ENCODE data around the gene DCTPP1.
"Not testable (repeated sequence)": the region's sequence is repeated elsewhere in the genome, so short reads cannot be mapped to it uniquely, and the experiment has no call there.

Gene DCTPP1

DNA sequence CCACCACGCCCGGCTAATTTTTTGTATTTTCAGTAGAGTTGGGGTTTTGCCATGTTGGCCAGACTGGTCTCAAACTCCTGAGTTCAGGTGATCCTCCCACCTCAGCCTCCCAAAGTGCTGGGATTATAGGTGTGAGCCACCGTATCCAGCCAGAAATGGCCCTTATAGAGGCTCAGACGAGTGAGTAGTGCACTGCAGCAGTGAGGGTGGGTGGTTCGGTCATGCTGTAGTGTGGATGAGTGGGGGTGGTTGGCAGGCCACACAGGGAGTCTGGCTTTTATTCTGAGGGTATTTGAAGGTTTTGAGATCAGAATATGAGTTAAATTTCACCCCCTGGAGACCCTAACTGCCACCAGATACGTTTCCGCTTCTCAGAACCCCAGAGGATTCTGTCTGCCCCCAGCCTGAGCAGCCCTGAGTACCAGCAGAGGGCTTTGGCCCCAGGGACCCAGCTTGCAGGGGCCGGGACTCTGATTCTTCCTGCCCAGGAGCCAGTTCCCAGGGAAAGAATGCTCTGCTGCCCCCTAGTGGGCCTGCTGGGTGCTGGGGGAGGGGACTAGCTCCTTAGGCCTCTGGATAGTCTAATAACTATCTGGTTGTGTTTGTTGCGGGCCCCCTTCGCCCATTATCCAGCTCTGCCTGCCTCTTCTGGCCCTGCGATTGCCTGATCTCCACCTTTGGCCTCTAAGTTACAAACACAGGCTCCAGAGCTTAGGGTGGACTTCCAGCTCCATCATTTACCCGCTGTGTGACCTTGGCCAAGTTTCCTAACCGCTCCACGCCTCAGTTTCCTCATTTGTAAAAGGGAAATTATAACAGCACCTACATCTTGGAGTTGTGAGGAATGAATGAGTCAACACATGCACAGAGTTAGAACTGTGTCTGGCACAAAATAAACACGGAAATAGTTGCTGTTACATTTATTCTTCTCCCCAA, 20.4 kb downstream of the DCTPP1 start:
- peak; percentile 60 for DNase-seq

DNA sequence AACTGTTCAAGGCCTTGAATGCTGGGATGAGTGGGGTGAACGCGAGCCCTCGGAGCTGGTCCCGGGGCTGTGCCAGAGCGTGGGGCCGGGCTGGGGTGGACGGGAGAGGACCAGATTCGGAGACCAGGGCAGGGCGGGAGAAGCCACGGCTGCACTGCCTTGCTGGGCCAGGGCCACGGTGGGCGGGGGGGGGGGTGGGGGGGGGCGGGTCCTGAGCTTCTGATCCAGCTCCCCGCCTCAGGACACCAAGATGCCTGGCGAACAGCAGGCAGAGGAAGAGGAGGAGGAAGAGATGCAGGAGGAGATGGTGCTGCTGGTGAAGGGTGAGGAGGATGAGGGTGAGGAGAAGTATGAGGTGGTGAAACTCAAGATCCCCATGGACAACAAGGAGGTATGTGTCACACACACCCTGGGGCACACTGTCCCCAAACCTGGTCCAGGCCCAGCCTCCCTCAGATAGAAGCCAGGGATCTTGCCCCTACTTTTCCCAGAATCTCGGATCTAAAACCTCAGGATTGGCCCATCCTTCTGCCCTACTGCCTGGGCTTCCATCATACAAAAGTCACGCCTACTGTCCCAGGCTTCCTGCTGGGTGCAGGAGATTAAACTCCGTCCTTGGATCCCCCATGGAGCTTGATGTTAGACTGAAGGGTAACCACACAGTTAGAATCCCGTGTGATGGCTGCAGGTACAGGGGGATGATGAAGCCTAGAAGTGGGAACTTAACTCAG, 21.9 kb downstream of the DCTPP1 start:
- DNase-seq, result no peak

- DNase-seq, result peak; percentile 71
Measured at GRCh38 chr16:30407102-30407803, 22.6 kb downstream of the DCTPP1 start, which contains the start of gene ZNF771. Gene ZNF771, plus strand, starts transcription at chr16:30407606. Its CDS starts 448 bp downstream, at chr16:30408054.

DNA sequence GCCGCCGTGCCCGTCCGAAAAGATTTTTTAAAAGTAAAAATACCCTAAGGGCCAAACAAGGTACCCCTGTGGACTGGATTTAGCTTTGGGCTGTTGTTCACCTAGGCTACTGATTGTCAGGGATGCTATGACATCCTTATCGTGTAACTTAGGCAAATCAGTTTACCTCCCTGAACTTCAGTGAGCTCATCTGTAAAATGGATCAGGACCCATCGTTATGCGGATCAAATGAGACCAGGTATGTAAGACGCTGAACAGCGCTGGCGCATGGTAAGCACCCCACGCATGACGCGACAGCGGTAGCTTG, 23.1 kb downstream of the DCTPP1 start:
- no peak for DNase-seq

- no peak for DNase-seq
Measured at GRCh38 chr16:30401768-30402425, 27.9 kb downstream of the DCTPP1 start.

DNA sequence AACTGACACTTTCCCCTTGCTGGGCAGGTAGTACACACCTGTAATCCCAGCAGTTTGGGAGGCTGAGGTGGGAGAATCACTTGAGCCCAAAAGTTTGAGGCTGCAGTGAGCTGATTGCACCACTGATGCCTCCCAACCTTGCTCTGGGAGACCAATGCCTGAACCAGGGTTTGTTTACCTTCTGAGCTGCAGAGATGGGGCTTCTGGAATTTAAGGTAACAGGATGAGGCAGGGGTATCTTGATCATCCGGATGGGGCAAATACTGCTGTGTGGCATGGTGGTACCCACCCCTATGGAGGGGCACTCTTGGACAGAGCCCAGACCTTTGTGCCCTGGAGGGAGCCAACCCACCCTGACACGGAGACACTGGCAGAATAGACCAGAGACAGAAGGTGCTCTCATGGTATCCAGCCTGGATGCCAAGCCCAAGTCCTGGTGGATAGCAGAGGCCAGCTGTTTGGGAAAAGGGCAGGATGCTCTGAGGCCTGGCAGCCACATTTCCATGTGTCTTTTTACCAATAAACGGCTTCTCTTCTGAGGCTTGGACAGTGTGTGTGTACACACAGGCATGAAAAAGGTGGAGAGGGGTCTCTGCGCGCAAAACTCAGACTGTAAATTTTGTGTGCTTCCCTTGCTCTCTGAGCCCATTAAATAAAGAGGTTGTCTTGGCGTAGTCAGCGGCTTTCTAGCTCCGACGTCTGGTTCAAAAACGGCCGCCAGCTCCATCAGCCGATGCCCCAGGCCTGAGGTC, 30.2 kb downstream of the DCTPP1 start:
- DNase-seq, result no peak

GRCh38 chr16:30398661-30399434, 31.0 kb downstream of the DCTPP1 start:
- DNase-seq, result no peak

DNA sequence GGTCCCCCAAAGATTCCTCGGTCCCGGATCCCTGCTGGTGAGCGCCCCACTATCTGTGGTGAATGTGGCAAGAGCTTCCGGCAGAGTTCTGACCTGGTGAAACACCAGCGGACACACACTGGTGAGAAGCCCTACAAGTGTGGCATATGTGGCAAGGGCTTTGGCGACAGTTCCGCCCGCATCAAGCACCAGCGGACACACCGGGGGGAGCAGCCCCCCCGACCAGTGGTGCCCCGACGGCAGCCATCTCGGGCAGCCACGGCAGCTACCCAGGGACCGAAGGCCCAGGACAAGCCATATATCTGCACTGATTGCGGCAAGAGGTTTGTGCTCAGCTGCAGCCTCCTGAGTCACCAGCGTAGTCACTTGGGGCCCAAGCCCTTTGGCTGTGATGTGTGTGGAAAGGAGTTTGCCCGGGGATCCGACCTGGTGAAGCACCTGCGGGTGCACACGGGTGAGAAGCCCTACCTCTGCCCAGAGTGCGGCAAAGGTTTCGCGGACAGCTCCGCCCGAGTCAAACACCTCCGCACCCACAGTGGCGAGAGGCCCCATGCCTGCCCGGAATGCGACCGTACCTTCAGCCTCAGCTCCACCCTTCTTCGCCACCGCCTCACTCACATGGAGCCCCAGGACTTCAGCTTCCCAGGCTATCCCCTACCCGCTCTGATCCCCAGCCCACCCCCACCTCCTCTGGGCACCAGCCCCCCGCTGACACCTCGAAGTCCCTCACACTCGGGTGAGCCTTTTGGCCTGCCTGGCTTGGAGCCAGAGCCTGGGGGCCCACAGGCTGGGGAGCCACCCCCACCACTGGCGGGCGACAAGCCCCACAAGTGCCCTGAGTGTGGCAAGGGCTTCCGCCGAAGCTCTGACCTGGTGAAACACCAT, 31.8 kb downstream of the DCTPP1 start:
- DNase-seq, result no peak

GRCh38 chr16:30397056-30397455, 32.8 kb downstream of the DCTPP1 start:
- no peak for DNase-seq

DNA sequence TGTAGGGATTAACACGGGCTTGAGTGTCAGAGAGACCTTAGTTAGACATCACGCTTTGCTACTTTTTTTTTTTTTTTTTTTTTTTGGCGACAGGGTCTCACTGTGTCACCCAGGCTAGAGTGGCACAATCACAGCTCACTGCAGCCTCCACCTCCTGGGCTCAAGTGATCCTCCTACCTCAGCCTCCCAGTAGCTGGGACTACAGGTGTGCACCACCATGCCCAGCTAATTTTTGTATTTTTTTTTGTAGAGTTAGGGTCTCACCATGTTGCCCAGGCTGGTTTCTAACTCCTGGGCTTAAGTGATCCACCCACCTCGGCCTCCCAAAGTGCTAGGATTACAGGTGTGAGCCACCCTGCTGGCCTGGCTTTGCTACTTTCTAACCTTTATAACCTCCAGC, 33.2 kb downstream of the DCTPP1 start:
- not testable (repeated sequence) for DNase-seq

DNA sequence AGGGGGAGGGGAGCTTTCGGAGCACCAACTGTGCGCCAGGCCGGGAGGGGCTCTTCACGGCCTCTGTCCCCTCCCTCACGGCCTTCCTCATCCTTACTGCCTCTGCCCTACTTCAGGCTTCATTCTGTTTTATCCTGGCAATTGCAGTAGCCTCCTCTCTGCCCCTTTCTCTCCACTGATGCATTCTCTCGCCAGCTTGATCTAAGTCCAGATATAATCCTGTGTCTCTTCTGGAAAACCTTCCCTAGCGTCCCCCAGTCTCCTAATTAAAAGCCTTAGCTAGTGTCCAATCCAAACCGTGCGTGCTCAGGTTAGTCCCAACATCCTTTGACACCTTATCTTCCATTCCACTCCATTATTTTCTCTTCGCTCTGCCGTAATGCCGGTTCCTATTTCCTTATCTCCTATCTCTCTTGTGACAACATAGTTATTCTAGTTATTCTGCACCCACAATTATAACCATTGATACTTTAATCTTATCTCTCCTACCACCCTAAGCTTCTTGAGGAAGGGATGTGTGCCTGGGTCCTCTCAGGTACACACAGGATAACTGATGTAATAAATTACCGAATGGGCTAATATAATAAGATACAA, 33.7 kb downstream of the DCTPP1 start:
- no peak for DNase-seq

- peak; percentile 92 for DNase-seq
Measured at GRCh38 chr16:30395155-30395991, 34.5 kb downstream of the DCTPP1 start, which contains the start of gene ZNF48. Gene ZNF48, plus strand, starts transcription at chr16:30395420. Its CDS starts 375 bp downstream, at chr16:30395795.

DNA sequence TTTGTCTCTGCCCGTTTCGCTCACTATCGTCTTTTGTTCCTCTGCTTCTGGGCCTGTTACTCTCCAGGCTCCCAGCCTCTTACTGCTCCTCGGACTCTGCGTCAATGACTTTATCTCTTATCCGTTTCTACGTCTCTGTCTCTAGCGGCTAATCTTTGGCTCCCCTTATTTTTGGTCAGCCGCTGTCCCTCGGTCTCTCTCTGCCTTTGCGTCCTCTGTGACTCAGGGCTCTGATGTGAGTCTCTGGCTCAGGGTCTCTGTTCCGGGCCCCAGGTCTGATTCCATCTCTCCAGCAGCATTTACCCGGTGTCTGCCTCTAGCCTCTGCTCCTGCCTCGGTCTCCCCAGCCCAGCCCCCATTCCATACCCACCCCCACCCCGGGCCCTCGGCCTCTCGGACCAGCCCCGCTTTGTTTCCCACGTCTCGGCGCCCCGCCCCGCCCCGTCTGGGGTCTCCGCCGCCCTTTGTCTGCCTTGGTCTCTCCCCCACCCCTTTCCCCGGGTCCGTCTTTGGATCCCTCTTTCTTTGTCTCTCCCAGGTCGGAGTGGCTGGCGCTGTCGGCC, 35.2 kb downstream of the DCTPP1 start:
- peak; percentile 48 for DNase-seq

GRCh38 chr16:30383521-30383920, 46.3 kb downstream of the DCTPP1 start:
- DNase-seq, result no peak

GRCh38 chr16:30382111-30382881, 47.5 kb downstream of the DCTPP1 start, which contains the start of gene SEPTIN1:
Gene SEPTIN1, minus strand, starts transcription at chr16:30382561. Its CDS starts 19 bp downstream, at chr16:30382542.
- no peak for DNase-seq

- DNase-seq, result no peak
Measured at GRCh38 chr16:30381291-30382041, 48.4 kb downstream of the DCTPP1 start.

GRCh38 chr16:30380803-30381208, 49.0 kb downstream of the DCTPP1 start:
- no peak for DNase-seq
